ENCODE results near the gene DLG4. TPM values are rescaled to one million over a fixed set of nuclear protein-coding genes. Genes with fewer than 3 reads are reported as not detected.

Gene DLG4
- polyA plus RNA-seq, 1 experiment: 10.2 TPM

- TF ChIP-seq, protein P1, sequence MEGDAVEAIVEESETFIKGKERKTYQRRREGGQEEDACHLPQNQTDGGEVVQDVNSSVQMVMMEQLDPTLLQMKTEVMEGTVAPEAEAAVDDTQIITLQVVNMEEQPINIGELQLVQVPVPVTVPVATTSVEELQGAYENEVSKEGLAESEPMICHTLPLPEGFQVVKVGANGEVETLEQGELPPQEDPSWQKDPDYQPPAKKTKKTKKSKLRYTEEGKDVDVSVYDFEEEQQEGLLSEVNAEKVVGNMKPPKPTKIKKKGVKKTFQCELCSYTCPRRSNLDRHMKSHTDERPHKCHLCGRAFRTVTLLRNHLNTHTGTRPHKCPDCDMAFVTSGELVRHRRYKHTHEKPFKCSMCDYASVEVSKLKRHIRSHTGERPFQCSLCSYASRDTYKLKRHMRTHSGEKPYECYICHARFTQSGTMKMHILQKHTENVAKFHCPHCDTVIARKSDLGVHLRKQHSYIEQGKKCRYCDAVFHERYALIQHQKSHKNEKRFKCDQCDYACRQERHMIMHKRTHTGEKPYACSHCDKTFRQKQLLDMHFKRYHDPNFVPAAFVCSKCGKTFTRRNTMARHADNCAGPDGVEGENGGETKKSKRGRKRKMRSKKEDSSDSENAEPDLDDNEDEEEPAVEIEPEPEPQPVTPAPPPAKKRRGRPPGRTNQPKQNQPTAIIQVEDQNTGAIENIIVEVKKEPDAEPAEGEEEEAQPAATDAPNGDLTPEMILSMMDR (IDR thresholded peaks at IDR 0.05; ENCODE audit: low read depth, low read length): no peak
- no peak for DNase-seq (ENCODE audit: low read depth, low spot score)
- POLR2A ChIA-PET: no interaction called here
- Histone ChIP-seq H3K9me3 (ENCODE audit: control insufficient read depth, insufficient read depth, low read length) (no peaks in the 10 kb centered on the region), H3K4me3 (ENCODE audit: low read depth, low read length) (no peak overlapping the region), H3K27ac (ENCODE audit: low read depth, low read length) (no peak overlapping the region), H3K27me3 (ENCODE audit: control insufficient read depth, insufficient read depth, low read length) (no peaks in the 10 kb centered on the region)
- CTCF ChIA-PET: interaction anchor here (1.7 kb wide), 1 partner anchor 20 kb away, joined by 3 read pairs; no protein-coding TSS in a partner anchor
Measured at GRCh38 chr17:7196651-7197401, 22.8 kb downstream of the DLG4 start.

GRCh38 chr17:7195971-7196370, 23.7 kb downstream of the DLG4 start:
- no peak overlapping the region for H3K27ac ChIP-seq (ENCODE audit: low read depth, low read length)
- POLR2A ChIA-PET: no interaction called here
- no peak overlapping the region for H3K4me3 ChIP-seq (ENCODE audit: low read depth, low read length)
- no peaks in the 10 kb centered on the region for H3K9me3 ChIP-seq (ENCODE audit: control insufficient read depth, insufficient read depth, low read length)
- TF ChIP-seq, protein P1 (IDR thresholded peaks at IDR 0.05; ENCODE audit: low read depth, low read length): no peak
- DNase-seq (ENCODE audit: low read depth, low spot score): no peak
- H3K27me3 ChIP-seq (ENCODE audit: control insufficient read depth, insufficient read depth, low read length): no peaks in the 10 kb centered on the region
- CTCF ChIA-PET: interaction anchor here (0.7 to 1.7 kb wide), 2 partner anchors 19 to 150 kb away, joined by 3 read pairs; no protein-coding TSS in a partner anchor

DNA sequence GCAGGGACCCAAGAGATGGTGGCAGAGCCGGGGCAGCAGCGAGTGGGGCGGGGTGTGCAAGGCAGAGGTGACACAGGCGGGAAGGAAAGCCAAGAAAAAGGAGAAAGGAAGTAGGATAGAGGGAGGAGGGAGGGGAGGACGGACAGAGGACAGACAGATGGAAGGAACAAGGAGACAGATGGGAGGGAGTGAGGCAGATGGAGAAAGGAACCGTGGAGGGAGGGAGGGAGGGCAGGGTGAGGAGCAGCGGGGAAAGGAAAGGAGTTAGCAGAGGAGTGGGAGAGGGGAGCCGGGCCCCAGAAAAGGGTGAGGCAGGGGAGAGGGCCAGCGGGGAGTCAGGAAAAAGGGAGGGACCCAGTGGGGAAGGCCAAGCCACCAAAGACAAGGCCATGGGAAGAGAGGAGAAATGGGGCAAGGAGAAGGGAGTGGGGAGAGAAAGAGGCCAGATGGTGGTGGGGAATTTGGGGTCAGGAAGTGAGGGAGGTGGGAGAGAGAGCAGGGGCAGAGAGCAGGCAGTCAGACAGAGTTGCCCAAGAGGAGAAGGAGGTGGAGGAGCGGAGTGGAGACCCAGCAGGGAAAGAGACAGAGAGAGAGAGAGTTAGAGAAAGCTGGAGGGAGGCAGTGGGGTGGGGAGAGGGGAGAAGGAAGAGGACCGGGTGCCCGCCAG, 27.2 kb downstream of the DLG4 start:
- no peak overlapping the region for H3K4me3 ChIP-seq (ENCODE audit: low read depth, low read length)
- no peaks in the 10 kb centered on the region for H3K27me3 ChIP-seq (ENCODE audit: control insufficient read depth, insufficient read depth, low read length)
- CTCF ChIA-PET: no interaction called here
- no peak overlapping the region for H3K27ac ChIP-seq (ENCODE audit: low read depth, low read length)
- H3K9me3 ChIP-seq (ENCODE audit: control insufficient read depth, insufficient read depth, low read length): no peaks in the 10 kb centered on the region
- POLR2A ChIA-PET: no interaction called here
- TF ChIP-seq, protein P1 (IDR thresholded peaks at IDR 0.05; ENCODE audit: low read depth, low read length): no peak
- no peak for DNase-seq (ENCODE audit: low read depth, low spot score)

GRCh38 chr17:7191571-7192270, 27.9 kb downstream of the DLG4 start:
- CTCF ChIA-PET: interaction anchor here (1.1 kb wide), 1 partner anchor 14 kb away, joined by 8 read pairs; no protein-coding TSS in a partner anchor

More at GRCh38 chr17:7191571-7192270, 27.9 kb downstream of the DLG4 start:
- H3K27me3 ChIP-seq (ENCODE audit: control insufficient read depth, insufficient read depth, low read length): no peaks in the 10 kb centered on the region
- TF ChIP-seq, protein P1 (IDR thresholded peaks at IDR 0.05; ENCODE audit: low read depth, low read length): no peak
- DNase-seq (ENCODE audit: low read depth, low spot score): no peak
- no peaks in the 10 kb centered on the region for H3K9me3 ChIP-seq (ENCODE audit: control insufficient read depth, insufficient read depth, low read length)
- H3K4me3 ChIP-seq (ENCODE audit: low read depth, low read length): no peak overlapping the region
- no peak overlapping the region for H3K27ac ChIP-seq (ENCODE audit: low read depth, low read length)
- POLR2A ChIA-PET: no interaction called here
